Measurements from ENCODE around the gene DPP8.

Gene DPP8

DNA sequence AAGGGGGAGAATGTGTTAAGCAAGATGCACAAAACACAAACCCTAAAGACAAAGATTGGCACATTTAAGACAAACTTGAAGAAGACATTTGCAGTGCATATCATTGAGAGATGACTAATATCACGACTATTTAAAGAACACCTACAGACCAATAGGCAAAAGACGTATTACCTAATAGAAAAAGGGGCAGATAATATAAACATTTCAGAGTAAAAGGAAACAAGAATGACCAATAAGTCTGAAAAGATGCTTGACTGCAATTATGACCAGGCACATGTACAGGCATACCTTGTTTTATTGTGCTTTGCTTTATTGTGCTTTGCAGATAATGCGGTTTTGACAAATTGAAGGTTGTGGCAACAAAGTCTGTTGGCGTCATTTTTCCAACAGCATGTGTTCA, 17.7 kb upstream of the DPP8 start:
- no peak for FAIRE-seq
- no peak for TF ChIP-seq POLR2A (IDR thresholded peaks at IDR 0.05; ENCODE audit: low read depth, low read length)
- no peak for DNase-seq (ENCODE audit: insufficient read length, low spot score)

DNA sequence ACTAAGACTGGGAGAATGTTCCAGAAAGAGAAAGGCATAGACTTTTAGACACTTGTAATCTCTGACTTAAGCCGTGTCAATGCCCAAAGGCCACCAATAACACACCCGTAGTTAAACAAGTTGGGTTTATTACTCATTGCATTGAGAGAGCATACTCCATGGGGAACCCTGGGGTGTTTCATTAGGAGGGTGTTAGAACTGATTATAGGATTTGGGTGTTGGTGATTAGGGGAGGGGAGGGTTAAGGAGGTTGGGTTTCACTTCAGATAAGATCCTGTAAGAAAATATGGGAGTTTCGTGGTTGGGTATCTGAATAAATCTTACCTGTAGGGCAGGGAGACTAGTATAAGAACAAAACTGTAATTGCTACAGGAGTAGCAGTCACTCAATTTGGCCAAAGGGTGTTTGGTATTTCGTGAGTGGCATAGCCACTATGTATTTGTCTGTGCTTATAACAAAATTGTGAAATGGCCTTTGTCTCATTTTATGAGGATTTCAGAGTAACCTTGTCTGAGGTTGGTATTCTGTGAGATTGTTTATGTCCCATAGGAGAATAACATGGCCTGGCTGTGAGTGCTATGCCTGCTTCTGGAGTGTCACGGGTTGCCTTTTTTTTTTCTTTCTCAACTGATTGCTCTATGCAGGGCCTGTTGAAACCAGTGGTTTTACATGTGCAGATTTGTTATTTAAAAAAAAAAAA, 15.7 kb upstream of the DPP8 start:
- DNase-seq (ENCODE audit: insufficient read length, low spot score) (no peak), FAIRE-seq (no peak)
- TF ChIP-seq POLR2A (IDR thresholded peaks at IDR 0.05; ENCODE audit: low read depth, low read length): no peak

DNA sequence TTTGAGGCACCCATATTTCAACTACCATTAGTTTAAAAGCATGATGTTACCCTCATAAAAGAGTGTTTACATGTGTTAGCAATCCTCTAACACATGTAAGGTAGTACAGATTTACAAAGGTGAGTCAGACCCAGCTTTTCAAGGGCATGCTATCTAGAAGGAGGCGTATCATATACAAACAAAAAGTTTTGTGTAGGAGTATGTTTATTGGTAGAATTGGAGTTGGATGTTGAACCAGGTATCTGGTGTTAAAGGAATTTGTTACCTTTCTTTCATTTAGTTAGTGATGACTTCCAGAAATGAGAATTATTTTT, 15.2 kb upstream of the DPP8 start:
- TF ChIP-seq POLR2A (IDR thresholded peaks at IDR 0.05; ENCODE audit: low read depth, low read length): no peak
- DNase-seq (ENCODE audit: insufficient read length, low spot score) (no peak), FAIRE-seq (no peak)

DNA sequence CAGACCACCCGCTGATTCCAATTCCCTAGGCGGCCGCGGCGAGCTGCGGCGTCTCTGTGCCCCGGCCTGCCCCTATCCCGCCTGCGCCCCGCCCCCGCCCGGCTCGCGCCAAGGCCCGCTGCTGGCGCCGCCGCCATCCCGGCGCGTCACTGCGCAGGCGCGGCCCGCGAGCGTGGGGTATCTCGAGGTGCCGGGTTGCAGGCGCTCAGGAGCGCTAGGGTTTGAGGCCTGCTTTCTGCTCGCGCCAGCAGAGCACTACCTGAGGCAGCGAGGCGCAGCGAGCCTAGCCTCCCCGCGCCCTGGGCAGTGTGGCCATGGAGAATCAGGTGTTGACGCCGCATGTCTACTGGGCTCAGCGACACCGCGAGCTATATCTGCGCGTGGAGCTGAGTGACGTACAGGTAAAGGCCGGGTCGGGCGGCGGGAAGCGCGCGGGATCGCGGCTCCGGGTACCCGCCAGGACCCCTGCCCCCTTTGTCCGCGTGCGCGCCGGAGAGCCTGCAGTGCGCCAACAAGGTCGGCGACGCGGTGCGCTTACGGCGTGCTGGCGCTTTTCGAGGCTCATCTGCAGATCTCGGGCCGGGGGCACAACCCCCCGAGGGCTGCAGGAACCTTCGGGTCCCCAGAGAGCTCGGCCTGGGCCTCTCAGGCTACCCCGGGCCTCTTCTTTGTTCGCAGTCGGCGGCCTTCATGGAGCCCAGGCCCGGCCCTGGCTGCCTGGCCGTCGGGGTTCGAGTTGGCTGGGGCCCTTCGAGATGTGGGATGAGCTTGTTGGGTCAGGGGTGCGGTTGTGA, 13.0 kb upstream of the DPP8 start, which contains the start of gene HACD3:
Gene HACD3, plus strand, starts transcription at position 146 of the 794 bp plus-strand sequence. Its CDS starts 169 bp downstream, at position 315.
- FAIRE-seq (no peak), DNase-seq (ENCODE audit: insufficient read length, low spot score) (peak; percentile 80)
- TF ChIP-seq POLR2A (IDR thresholded peaks at IDR 0.05; ENCODE audit: low read depth, low read length): peak; percentile 82

DNA sequence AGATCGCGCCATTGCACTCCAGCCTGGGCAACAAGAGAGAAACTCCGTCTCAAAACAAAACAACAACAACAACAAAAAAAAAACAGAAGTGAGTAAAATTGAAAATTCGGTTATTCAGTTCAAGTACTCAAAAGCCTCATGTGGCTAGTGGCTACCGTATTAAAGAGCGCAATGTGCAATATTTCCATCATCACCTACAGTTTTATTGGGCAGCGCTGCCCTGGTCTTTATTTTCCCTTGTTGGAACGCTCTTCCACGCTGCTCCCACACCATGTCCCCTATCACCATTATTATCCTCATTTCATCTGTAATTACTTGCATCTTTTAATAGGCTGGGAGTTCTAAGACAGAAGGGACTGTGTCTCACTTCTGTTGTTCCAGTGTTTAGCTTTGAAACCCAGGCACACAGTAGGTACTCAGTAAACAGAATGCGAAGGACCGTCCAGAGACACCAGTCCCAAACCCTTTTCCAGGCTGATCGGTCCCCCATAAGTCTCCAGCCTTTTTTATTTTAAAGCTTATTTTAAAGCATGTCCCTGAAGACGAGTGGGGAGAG, 12.4 kb upstream of the DPP8 start:
- DNase-seq (ENCODE audit: insufficient read length, low spot score): no peak
- FAIRE-seq: no peak
- TF ChIP-seq POLR2A (IDR thresholded peaks at IDR 0.05; ENCODE audit: low read depth, low read length): no peak

DNA sequence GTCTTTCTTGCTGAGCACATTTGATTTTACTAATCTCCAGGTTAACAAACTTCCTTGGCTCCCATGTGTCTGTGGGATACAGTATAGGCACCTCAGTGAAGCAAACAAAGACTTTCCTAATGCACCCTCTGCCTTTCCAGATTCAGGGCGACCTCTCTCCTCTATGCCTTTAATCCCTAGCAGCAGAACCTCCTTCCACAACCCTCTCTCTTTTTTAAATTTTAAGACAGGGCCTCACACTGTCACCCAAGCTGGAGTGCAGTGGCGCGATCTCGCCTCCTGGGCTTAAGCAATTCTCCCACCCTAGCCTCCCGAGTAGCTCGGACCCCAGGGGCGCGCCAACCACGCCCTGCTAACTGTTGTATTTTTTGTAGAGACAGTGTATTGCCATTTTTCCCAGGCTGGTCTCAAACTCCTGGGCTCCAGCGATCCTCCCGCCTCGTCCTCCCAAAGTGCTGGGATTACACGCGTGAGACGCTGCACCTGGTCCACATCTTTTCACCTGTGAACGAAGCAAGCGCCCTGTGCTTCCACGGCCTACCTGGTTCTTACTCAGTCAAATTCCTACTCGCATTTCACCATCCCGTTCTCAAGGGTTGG, 11.1 kb upstream of the DPP8 start:
- TF ChIP-seq POLR2A (IDR thresholded peaks at IDR 0.05; ENCODE audit: low read depth, low read length): no peak
- FAIRE-seq: no peak
- DNase-seq (ENCODE audit: insufficient read length, low spot score): no peak

DNA sequence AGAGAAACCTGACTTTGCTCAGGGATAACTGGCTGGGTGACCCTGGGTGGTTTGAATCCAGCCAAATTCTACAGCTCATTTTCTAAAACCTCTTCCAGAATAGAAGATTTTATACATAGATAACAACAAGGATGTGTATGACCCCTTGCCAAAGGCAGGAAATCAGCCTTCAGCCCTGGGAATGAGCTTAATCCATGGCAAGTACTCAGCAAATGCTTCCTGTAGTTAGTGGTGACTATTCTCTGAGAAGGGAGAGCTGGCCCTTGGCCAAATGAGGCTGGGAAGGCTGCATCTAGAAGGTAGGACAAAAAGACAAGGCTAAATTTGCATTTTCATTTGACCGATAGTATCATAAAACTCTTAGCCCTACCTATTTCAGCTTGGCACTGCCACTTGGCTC, 8.1 kb upstream of the DPP8 start:
- DNase-seq (ENCODE audit: insufficient read length, low spot score) (no peak), FAIRE-seq (no peak)
- TF ChIP-seq POLR2A (IDR thresholded peaks at IDR 0.05; ENCODE audit: low read depth, low read length): no peak

DNA sequence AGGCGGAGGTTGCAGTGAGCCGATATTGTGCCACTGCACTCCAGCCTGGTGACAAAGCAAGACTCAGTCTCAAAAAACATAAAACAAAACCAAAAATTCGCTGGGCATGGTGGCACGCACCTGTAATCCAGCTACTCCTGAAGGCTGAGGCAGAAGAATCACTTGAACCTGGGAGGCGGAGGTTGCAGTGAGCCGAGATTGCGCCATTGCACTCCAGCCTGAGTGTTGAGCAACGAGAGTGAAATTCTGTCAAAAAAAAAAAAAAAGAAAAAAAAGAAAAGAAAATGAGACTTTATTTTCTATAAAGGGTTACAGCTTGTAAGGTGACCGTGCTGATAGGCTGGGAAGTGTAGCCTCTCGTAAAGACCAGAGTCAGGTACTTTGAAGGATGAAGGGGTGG, 6.7 kb upstream of the DPP8 start:
- no peak for TF ChIP-seq POLR2A (IDR thresholded peaks at IDR 0.05; ENCODE audit: low read depth, low read length)
- no peak for DNase-seq (ENCODE audit: insufficient read length, low spot score)
- no peak for FAIRE-seq

DNA sequence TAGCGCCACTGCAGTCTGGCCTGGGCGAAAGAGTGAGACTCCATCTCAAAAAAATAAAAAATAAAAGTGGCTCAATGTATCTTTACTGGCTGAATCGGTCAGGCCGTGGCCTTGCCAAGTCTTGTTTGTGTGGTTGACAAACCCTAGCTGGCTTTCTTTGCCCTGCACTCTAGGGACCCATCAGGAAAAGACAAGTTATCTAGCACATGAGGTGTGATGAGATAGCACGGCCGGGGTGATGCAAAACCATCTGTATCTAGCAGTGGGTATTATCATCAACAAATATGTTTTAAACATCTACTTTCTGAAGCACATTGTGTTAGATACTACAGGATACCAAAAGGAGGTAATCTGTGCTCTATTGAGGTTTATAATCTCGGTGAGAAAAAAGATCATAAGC, 3.9 kb upstream of the DPP8 start:
- no peak for TF ChIP-seq POLR2A (IDR thresholded peaks at IDR 0.05; ENCODE audit: low read depth, low read length)
- FAIRE-seq: no peak

DNA sequence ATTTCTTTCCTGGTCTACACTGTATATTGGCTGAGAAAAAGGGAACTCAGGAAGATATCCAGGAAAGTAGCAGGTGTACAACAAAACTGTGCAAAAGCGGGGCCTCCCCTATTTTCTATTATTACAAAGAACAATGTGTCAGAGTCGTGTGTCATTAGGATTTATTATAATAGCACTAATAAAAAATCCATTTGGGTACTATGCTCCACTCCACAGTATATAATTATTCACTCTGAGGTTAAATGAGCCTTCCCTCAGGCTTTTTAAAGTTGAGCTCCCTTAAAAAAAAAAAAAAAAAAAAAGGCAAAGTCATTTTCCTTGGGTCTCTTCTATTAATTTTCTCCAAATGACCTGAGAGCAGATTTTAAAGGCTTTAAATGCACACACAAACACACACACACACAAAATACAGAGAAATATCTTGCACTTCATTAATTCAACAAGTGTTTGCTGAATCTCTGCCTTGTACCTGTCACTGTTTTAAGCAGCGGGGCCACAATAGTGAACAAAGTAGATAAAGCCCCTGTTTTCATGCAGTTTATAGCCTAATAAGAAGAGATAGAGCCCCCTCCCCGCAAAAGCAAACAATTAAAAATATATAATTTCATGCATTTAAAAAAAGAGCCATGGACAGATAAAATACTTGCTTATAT, 1.3 kb upstream of the DPP8 start:
- FAIRE-seq: no peak
- no peak for DNase-seq (ENCODE audit: insufficient read length, low spot score)
- no peak for TF ChIP-seq POLR2A (IDR thresholded peaks at IDR 0.05; ENCODE audit: low read depth, low read length)

More for the DNA sequence above, 3.9 kb upstream of the DPP8 start:
- no peak for DNase-seq (ENCODE audit: insufficient read length, low spot score)

DNA sequence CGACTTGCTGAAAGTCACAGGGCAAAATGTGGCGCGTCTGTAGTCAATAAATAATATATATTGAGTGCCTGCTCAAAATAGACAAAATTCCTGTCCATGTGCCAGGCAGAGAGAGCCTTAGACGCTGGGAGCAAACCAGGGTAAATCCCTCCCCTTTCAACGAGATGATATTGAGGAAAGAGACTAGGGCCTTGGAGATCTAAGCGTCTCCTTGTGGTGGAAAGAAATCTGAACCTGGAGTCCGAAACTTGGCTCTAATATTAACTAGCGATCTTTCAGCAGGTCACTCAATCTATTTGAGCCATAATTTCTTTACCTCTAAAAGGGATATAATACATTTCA, 348 bp upstream of the DPP8 start:
- no peak for TF ChIP-seq POLR2A (IDR thresholded peaks at IDR 0.05; ENCODE audit: low read depth, low read length)
- DNase-seq (ENCODE audit: insufficient read length, low spot score) (no peak), FAIRE-seq (no peak)

DNA sequence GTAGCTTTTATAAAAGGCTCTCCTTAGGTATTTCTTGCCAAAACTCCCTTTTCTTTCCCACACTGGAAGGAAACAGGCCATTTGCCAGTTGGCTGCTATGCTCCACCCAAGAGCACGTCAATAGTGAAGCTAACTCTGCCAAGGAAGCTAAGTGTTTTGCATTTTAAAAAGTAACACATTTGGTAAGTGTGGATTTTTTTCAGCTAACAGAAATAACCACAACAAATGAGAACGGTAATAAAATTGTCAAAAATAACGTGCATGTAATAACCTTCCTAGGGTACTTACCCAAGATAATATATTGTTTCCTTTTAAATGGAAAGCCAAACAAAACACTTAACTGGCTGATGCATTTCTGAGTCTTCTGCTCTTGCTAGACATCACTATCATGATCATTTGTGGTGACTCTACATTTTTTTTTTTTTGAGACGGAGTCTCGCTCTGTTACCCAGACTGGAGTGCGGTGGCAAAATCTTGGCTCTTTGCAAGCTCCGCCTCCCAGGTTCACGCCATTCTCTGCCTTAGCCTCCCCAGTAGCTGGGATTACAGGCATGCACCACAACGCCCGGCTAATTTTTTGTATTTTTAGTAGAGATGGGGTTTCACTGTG, 4.6 kb downstream of the DPP8 start:
- FAIRE-seq (no peak), DNase-seq (ENCODE audit: insufficient read length, low spot score) (no peak)
- TF ChIP-seq POLR2A (IDR thresholded peaks at IDR 0.05; ENCODE audit: low read depth, low read length): no peak

DNA sequence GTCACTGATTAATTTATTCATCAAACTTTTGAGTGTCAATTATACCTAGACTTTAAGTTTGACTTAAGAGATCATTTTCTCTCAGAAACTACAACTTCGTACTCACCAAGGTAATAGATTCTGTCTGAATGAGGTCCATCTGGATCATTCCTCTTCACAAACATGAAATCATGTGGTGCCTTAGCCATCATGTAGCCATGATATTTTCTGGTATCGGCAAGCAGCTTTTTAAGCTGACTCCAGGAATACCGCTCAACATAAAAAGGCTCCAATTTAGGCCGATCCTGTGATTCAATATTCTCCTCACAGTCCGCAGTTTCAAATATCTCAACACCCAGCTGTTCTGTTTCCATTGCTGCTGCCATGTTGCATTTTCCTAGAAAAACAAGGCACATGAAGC, 5.3 kb downstream of the DPP8 start:
- FAIRE-seq (no peak), DNase-seq (ENCODE audit: insufficient read length, low spot score) (no peak)
- TF ChIP-seq POLR2A (IDR thresholded peaks at IDR 0.05; ENCODE audit: low read depth, low read length): no peak

DNA sequence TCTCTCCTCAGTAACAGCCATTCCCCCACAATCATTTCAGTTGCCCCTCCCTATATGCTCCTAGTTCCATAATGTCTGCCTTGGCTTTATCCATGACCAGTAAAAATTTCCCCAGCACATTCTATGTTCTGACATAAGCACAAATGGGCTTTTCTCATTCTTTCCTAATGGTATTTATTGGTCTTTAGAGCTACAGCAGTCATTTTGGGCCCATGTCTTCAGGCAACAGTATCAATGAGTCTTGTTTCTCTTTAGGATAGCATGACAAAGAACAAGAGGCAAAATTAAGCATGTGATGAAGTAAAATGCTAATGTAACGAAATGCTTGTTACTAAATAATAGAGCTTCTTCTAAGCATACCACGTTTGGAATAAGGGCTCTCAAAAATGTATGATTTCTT, 8.2 kb downstream of the DPP8 start:
- no peak for FAIRE-seq
- no peak for TF ChIP-seq POLR2A (IDR thresholded peaks at IDR 0.05; ENCODE audit: low read depth, low read length)

More for the DNA sequence above, 8.2 kb downstream of the DPP8 start:
- no peak for DNase-seq (ENCODE audit: insufficient read length, low spot score)
